OCI-LY3 (cell line): Measurements from ENCODE around the gene XRCC4.

ENCODE experiments used
- EZH2phosphoT487 ChIP-seq: fragments of 200-600 bp; shearing (Covaris generic); IDR thresholded peaks from 2 replicates; pipeline ENCODE4 v1.6.1; 2018; ENCODE audit warnings: antibody characterized with exemption, mixed run types, low read depth
- TF ChIP-seq, protein P1 (sequence below): fragments of 200-600, 300-600 bp; sonication (generic); IDR thresholded peaks from 2 replicates; pipeline ENCODE4 v1.5.1; 2014; ENCODE audit warnings: antibody characterized with exemption, low read length, low read depth

DNA sequence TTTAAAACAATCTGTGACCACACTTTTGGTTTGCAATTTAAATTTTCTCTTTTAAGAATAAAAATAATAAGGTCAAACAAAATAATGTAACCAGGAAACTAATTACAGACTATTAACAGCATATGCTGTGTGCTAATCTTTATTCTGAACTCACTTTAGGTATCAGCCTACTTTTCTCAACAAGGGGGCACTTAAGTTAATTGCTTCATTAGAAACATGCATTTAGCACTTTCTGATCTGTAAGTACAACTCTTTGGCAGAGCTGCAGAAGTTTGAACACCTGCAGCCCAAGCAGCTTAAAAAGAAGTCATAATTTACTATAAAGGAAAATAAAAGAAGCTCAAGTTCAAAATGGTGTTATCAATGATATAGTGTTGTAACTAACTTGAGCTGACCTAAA is 21.7 kb downstream of the XRCC4 start:
- TF ChIP-seq, protein P1, sequence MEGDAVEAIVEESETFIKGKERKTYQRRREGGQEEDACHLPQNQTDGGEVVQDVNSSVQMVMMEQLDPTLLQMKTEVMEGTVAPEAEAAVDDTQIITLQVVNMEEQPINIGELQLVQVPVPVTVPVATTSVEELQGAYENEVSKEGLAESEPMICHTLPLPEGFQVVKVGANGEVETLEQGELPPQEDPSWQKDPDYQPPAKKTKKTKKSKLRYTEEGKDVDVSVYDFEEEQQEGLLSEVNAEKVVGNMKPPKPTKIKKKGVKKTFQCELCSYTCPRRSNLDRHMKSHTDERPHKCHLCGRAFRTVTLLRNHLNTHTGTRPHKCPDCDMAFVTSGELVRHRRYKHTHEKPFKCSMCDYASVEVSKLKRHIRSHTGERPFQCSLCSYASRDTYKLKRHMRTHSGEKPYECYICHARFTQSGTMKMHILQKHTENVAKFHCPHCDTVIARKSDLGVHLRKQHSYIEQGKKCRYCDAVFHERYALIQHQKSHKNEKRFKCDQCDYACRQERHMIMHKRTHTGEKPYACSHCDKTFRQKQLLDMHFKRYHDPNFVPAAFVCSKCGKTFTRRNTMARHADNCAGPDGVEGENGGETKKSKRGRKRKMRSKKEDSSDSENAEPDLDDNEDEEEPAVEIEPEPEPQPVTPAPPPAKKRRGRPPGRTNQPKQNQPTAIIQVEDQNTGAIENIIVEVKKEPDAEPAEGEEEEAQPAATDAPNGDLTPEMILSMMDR = no peak
- TF ChIP-seq EZH2phosphoT487 = no peak
